MG63 (cell line): ENCODE results near the gene TMEM132C. TPM values are rescaled to one million over a fixed set of nuclear protein-coding genes. Genes with fewer than 3 reads are reported as not detected.

Source experiments
- DNase-seq: peaks from one replicate; pipeline ENCODE4 v3.0.0-alpha.2; 2020
- H3K27me3 ChIP-seq: fragments of 250-450 bp; sonication (Bioruptor Pico); 2 replicates; pipeline ENCODE4 v1.5.1; 2020; ENCODE audit warnings: mild to moderate bottlenecking, moderate library complexity
- H3K36me3 ChIP-seq: fragments of 250-450 bp; sonication (Bioruptor Pico); 2 replicates; pipeline ENCODE4 v1.5.1; 2020; ENCODE audit warnings: mild to moderate bottlenecking, moderate library complexity
- H3K4me3 ChIP-seq: fragments of 250-450 bp; sonication (Bioruptor Pico); 2 replicates; pipeline ENCODE4 v1.5.1; 2020; ENCODE audit warnings: mild to moderate bottlenecking, moderate library complexity
- H3K9me3 ChIP-seq: fragments of 250-450 bp; sonication (Bioruptor Pico); 2 replicates; pipeline ENCODE4 v1.5.1; 2020; ENCODE audit warnings: mild to moderate bottlenecking, moderate library complexity
- total RNA-seq: library from RNA; depleted of rRNA; stranded (reverse); fragments of >200 nt; shearing (Covaris generic); gene quantifications from 2 replicates; pipeline ENCODE4 v1.2.3, GENCODE V29; 2014; ENCODE audit warnings: low replicate concordance

TMEM132C gene
- total RNA-seq, 1 experiment from 2014 or later = not detected

DNA sequence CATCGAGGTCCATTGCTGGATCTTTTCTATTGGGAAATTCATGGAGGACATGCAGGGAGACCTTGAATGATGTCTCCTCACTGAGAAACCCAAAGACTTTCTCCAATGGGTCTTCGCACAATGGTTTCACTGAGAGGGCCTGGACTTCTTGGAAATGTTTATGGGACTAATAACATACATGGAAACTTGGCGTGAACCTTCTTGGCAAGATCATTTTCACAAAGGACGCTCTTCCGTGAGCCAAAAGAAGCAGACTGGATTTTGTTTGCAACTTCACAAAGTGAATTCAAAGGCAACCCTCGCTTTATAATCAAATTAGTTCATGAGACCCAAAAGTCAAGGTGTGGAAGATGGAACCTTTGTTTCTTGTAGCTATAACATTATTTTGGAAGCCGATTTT lies 154.4 kb downstream of the TMEM132C start:
- Histone ChIP-seq H3K27me3 (no peaks in the 10 kb centered on the region), H3K9me3 (no peaks in the 10 kb centered on the region), H3K36me3 (no peaks in the 10 kb centered on the region), H3K4me3 (no peak overlapping the region)
- DNase-seq = no peak

DNA sequence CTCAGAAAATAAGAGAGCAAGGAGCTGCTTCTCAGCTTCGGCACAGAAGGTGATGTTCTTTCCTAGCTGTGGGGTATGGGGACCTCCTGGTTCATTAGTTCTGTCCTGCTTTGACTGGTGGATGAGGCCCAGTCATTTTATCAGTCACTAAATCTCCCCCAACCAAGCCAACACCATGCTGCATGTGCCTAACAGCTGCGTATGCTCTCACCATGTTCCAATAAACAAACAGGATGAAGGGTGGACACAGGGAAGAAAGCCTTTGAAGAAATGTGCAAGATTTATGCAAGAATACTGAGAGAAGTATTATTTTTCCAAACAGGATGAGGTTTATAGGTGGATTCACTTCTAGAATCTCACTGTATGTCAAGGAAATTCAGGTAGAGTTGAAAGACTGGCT lies 156.2 kb downstream of the TMEM132C start:
- no peak for DNase-seq
- H3K27me3 ChIP-seq = no peaks in the 10 kb centered on the region
- no peak overlapping the region for H3K4me3 ChIP-seq
- H3K9me3 ChIP-seq = no peaks in the 10 kb centered on the region
- H3K36me3 ChIP-seq = no peaks in the 10 kb centered on the region

DNA sequence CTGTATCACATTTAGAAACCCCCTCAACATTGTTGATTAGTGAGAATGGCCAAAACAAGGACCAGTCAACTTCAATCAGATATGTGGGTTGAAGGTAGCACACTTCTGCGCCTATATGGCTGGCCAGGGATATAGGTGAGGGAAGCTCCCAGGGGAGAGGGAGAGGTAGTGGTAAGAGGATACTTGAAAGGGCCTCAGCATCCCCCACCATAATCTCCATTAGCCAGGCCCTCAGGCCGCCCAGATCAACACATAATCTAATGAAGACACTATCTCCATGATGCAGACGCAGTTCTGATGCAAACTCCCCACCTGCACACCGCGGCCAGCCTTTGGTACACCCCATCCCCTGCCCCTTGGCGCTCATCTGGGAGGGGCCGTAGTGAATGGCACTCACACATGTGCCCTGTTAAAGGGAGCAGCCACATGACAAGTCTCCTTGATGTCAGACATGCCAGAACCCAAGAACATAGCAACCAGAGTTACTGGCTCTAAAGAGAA lies 158.0 kb downstream of the TMEM132C start:
- no peak for DNase-seq
- Histone ChIP-seq H3K27me3 (no peaks in the 10 kb centered on the region), H3K4me3 (no peak overlapping the region), H3K36me3 (no peaks in the 10 kb centered on the region), H3K9me3 (no peaks in the 10 kb centered on the region)

DNA sequence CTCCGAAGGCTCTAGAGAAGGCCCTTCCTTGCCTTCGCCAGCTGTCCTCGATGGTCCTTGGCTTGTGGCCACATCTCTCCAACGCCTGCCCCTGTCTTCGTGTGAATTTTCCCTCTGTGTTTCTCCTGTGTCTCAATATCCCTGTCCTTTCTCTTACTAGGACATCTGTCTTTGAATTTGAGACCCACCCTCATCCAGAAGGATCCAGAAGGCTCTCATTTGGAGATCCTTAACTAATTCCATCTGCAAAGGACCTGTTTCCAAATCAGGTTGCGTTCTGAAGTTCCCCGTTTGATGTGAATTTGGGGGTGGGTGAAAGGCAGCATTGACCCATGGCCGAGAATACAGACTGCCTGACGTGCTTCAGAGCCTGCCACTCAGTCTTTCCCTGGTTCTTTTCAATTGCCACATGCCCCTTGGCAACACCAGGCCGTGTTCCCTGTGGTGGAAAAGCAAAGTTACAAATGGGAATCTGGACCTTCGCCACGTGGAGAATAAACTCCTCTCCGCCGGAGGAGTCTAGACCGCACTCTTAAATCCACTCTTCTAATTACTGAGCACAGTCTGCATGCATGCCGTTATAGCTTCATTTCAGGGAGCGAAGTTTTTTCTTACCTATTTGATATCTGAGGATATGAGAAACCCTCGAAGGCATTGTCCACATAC lies 158.8 kb downstream of the TMEM132C start:
- H3K36me3 ChIP-seq = no peaks in the 10 kb centered on the region
- no peaks in the 10 kb centered on the region for H3K27me3 ChIP-seq
- DNase-seq = no peak
- H3K9me3 ChIP-seq = no peaks in the 10 kb centered on the region
- H3K4me3 ChIP-seq = no peak overlapping the region

DNA sequence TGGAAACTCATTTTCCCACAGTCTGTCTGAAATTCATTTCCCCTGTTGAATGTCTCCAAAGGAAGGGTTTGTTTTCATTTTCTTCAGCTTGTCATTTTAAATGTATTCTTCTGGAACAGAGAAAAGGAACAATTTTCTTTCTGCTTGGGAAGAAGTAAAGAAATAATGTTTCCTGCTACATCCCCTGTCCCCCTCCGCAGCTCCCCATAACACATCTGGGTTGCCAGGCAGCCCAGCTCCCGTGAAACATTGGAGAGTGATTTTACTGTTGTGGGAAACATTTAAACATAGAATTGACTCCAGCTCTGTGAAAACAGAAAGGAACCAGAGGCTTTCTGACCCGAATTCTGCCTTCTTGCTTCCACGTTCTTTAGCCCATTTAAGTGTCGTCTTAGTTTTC lies 159.5 kb downstream of the TMEM132C start:
- H3K4me3 ChIP-seq = no peak overlapping the region
- no peaks in the 10 kb centered on the region for H3K36me3 ChIP-seq
- no peak for DNase-seq
- no peaks in the 10 kb centered on the region for H3K9me3 ChIP-seq
- H3K27me3 ChIP-seq = no peaks in the 10 kb centered on the region

DNA sequence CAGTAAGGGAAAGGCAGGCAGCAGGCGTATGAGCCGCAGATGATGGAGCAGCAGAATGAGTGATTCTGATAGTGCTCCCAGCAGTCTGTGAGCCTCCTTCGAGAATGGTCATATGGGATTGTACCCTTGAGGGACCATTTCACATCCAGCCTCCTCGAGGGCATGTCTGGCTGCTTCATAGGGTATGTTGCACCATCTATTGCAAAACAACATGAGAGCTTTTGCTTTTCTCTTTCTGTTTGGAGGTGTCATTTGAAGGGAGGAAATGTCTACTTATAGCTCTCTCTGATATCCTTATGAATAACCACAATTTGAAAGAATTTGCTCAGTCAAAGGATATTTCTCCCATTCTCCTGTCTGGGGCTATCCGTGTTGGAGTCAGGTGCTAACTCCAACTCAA lies 172.8 kb downstream of the TMEM132C start:
- no peak overlapping the region for H3K4me3 ChIP-seq
- no peaks in the 10 kb centered on the region for H3K9me3 ChIP-seq
- H3K27me3 ChIP-seq = no peaks in the 10 kb centered on the region
- no peaks in the 10 kb centered on the region for H3K36me3 ChIP-seq
- DNase-seq = no peak

DNA sequence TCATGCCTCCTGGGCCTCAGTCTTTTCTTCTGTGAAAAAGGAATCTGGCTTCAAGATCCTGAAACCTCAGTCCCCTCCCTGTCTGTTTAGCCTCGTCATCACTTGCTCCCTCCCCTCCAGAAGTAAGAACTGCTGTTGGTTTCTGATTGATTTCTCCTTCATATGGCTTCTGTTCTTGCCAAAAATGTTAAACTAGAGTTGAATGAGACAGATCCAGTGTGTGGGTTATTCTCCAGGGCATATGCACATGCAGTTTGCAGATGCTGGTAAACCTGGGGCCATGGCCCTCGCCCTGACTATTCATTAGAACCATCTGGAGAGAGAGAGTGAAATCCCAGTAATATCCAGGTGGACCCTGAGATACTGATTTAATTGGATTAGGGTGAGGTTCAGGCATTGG lies 175.1 kb downstream of the TMEM132C start:
- DNase-seq = no peak
- no peak overlapping the region for H3K4me3 ChIP-seq
- H3K27me3 ChIP-seq = no peaks in the 10 kb centered on the region
- no peaks in the 10 kb centered on the region for H3K36me3 ChIP-seq
- no peaks in the 10 kb centered on the region for H3K9me3 ChIP-seq

DNA sequence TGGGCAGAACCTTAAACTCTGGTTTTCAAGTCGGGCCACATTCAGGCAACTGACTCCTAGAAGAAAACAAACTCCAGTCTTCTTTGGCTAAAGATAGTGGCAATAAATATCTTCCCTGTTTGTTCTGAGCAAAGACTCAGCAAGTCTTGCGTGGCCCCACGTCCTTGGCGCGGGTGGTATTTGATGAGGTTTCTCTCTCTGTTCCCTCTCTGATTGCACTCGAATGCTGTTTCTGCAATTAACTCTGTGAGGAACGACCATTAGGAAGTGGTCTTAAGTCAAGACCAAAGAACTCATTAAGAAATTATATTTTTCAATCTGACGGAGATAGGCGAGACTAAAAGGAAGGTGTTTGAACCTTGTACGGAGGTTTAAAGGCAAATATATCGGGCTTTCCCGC lies 177.6 kb downstream of the TMEM132C start:
- no peak for DNase-seq
- H3K36me3 ChIP-seq = no peaks in the 10 kb centered on the region
- H3K9me3 ChIP-seq = no peaks in the 10 kb centered on the region
- H3K4me3 ChIP-seq = no peak overlapping the region
- no peaks in the 10 kb centered on the region for H3K27me3 ChIP-seq

DNA sequence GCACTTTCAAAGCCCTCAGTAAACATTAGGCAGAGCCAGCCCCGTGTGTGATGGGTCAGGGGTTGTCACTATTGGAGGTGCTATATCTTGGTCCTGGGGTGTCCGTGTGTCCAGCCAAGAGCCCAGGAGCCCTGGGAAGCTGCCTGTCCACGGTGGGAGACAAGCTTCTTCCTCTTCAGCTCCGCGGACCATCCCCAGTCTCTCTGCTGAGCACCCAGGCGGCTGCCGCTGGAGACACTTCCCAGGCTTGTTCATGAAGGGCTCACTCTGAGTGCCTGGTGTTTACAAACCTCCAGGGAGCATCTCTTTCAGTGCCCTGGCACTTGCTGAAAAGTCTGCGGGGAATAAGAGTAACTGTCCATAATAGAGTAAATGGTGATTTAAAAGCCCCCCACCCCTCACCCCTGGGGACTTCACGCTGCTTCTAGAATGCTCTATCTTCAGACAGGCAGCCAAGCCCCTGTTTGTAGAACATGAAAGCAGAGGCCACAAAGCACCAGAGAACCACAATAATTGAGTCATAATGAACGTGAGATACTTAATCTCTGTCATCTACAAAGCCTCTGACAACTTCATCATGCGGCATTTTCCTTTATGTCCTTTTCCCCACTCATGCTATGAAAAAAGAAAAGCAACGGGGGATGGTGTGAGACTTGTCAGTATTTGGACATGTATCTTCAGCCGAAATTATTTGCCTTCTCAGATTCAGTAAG lies 178.6 kb downstream of the TMEM132C start:
- Histone ChIP-seq H3K4me3 (no peak overlapping the region), H3K27me3 (no peaks in the 10 kb centered on the region), H3K9me3 (no peaks in the 10 kb centered on the region), H3K36me3 (no peaks in the 10 kb centered on the region)
- no peak for DNase-seq

DNA sequence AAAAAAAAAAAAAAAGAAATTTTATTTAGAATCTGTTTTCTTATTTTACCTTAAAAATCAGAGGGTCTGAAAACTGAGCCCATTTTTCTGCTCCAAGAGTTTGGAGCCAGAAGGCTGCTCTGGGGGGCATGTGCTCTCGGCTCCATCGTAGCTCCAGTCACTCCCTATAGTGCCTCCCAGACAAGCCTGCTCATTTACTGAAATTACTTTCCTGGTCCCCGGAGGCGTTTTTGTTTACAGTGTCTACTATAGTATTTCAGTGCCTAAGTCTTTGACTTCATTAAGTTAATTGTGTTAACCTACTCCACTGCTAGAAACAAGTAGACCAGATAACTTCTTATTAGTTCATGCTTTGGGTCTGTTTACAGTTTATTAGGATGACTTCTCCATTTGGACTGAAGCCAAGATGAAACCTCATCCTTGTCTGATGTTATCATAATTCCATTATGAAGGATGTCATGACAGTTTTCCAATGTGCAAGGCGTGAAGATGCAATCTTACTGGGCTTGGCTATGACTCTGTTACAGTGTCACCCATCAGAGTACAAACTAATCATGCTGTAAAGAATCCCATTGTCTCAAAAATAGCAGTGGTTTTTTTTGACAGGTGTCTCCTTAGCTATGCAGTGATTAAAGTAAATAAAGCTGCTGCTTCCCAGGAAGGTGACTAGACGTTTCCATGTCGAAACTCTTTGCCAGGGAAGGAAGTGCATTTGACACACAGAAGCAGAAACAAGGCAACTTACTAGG lies 182.3 kb downstream of the TMEM132C start:
- H3K4me3 ChIP-seq = no peak overlapping the region
- no peaks in the 10 kb centered on the region for H3K36me3 ChIP-seq
- H3K9me3 ChIP-seq = no peaks in the 10 kb centered on the region
- no peak for DNase-seq
- H3K27me3 ChIP-seq = no peaks in the 10 kb centered on the region

DNA sequence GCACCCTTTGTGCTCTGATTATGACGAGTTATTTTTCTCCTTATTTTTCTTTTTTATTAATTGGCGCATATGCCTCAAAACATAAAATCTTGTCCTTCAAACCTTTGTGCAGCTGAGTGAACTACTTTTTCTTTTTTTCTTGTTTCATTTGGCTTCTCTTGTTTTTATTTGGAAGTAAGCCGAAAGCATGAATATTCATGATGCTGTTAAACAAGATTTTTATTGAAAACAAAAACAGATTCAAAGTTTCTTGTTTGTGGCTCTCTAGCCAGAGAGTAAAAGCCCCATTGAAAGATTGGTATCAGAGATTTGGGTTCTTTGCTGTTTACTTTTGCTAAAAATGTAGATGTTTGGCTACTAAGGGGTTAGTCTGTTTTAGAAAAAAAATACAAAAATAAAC lies 183.8 kb downstream of the TMEM132C start:
- no peaks in the 10 kb centered on the region for H3K36me3 ChIP-seq
- no peak overlapping the region for H3K4me3 ChIP-seq
- no peaks in the 10 kb centered on the region for H3K27me3 ChIP-seq
- no peaks in the 10 kb centered on the region for H3K9me3 ChIP-seq
- no peak for DNase-seq

DNA sequence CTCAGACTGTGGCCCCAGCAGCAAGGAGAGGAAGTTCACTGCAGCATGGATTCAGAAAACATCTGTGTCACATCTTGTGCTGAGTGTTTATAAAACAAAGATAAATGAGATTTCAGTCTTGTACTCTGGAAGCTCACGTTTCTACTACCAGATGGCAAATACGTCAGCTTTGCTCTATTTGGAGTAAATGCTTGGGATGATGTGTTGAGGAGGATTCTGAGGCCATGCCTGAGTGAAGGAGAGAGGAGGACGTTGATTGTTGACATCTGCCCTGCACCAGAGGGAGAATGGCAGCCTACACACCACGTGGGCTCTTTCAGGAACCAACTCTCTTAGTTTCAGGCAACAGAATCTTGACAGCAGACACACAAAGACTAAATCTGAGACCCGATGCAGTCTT lies 188.9 kb downstream of the TMEM132C start:
- Histone ChIP-seq H3K4me3 (no peak overlapping the region), H3K9me3 (no peaks in the 10 kb centered on the region), H3K36me3 (no peaks in the 10 kb centered on the region), H3K27me3 (no peaks in the 10 kb centered on the region)
- no peak for DNase-seq

DNA sequence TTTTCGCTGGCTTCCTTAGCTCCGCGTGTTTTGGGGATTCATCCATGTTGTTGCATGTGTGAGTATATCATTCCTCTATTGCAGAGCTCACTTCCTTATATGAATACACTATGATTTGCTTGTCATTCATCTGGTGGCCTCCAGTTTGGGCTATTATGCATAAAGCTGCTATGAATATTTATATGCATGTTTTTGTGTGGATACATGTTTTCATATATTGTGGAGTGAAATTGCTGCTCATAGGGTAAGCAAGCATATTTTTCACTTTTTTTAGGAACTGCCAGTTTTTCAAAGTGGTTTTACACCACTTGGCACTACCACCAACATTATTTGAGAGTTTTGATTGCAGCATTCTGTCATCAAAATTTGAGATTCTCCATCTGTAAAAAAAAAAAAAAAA lies 190.0 kb downstream of the TMEM132C start:
- H3K27me3 ChIP-seq = no peaks in the 10 kb centered on the region
- H3K9me3 ChIP-seq = no peaks in the 10 kb centered on the region
- H3K36me3 ChIP-seq = no peaks in the 10 kb centered on the region
- no peak for DNase-seq
- no peak overlapping the region for H3K4me3 ChIP-seq

DNA sequence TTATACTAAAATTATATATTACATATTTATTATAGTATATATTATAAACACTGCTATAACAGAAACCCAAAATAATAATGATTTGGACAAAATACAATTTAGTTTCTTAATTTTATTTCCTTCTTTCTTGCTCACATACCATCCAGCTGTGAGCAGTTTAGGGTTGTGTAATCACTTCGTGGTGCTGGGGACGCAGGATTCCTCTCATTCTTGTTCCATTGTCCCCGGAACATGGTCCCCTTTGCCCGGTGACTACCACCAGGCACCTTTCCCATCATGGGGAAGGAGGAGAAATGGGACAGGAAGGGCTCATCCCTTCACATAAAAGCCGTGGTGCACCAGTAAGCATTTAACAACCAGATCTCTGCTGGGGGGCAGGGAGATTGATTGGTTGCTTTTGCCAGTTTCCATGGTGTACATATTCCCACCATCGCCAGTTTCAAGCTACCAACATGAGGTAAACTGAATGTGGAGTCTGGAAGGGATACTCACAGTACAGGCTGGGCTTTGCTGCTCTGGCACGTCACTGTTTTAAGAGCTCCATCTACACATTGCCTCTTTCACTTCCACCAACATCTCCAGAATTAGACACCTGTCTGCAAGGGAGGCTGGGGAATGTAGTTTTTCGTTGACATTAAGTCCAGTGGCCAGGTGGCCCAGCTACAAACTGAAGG lies 191.5 kb downstream of the TMEM132C start:
- no peak for DNase-seq
- Histone ChIP-seq H3K36me3 (no peaks in the 10 kb centered on the region), H3K27me3 (no peaks in the 10 kb centered on the region), H3K4me3 (no peak overlapping the region), H3K9me3 (no peaks in the 10 kb centered on the region)

DNA sequence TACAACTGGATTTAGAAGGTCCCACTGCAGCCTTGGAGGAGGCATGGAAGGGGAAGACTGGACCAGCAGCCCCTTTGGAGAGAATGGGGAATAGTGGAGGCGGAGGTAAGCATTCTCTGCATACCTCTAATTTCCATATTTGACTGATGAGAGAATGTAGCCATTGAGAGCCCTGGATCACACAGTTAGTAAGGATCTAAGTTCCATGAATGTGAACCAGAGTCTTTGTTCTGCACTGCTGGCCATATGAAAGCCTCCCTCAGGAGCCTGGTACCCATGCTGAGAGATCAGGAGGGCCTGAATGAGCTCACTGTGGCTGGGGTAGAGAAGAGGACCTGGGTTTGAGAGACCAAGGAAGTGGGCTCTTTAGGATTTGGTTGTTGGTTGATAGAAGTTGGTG lies 192.1 kb downstream of the TMEM132C start:
- no peak overlapping the region for H3K4me3 ChIP-seq
- DNase-seq = no peak
- H3K27me3 ChIP-seq = no peaks in the 10 kb centered on the region
- H3K36me3 ChIP-seq = no peaks in the 10 kb centered on the region
- H3K9me3 ChIP-seq = no peaks in the 10 kb centered on the region

DNA sequence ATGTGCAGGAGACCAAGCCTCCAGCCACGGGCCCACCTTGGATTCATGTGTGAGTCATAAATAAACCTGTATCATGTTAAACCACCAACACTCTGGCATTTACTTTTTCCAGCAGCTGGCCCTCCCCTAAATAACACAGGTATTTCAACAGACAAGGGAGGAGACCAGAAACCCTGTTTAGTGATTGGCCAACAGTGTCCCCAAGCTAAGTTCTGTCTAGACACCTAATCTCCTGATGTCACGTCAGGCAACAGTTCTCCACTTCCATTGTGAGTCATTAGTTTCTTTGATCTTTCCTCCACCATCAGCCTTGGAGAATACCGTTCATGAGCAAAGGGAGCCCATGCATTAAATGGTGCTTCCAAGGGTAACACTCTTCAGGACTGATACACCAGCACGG lies 196.9 kb downstream of the TMEM132C start:
- H3K27me3 ChIP-seq = no peaks in the 10 kb centered on the region
- no peaks in the 10 kb centered on the region for H3K9me3 ChIP-seq
- DNase-seq = no peak
- H3K36me3 ChIP-seq = no peaks in the 10 kb centered on the region
- no peak overlapping the region for H3K4me3 ChIP-seq

DNA sequence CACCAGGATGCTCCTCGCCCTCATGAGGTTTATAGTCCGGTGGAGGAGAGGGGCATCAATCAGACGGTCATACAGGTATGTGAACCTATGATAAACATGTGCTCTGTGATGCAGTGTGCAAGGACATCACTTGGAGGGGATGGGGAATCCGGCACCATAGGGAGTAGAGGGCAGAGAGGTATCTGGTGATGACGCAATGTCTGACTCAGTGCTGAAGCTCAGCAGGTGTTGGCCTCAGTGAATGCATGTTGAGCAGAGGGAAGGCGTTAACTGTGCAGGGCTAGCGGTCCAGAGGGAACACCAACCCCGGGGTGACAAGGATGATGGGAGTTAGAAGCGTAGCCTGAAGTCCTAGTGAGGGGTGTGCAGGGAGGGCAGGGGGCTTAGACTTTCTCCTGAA lies 200.9 kb downstream of the TMEM132C start:
- no peak for DNase-seq
- no peaks in the 10 kb centered on the region for H3K9me3 ChIP-seq

More for the DNA sequence above, 200.9 kb downstream of the TMEM132C start:
- H3K36me3 ChIP-seq = no peaks in the 10 kb centered on the region
- no peaks in the 10 kb centered on the region for H3K27me3 ChIP-seq
- no peak overlapping the region for H3K4me3 ChIP-seq
